GM06990 (cell line): ENCODE results near the gene LRRC10B.

Experiments used
- DNase-seq: peaks from one replicate; pipeline ENCODE4 v3.0.0-alpha.2; 2011; ENCODE audit not compliant: insufficient read length; ENCODE audit errors: extremely low read depth
- H3K27me3 ChIP-seq: replicated peaks from 2 replicates; pipeline ENCODE4 v1.6.0; 2011; ENCODE audit warnings: low read length; ENCODE audit not compliant: control insufficient read depth, insufficient read depth
- H3K36me3 ChIP-seq: 2 replicates; pipeline ENCODE4 v1.5.1; 2011; ENCODE audit warnings: low read length; ENCODE audit not compliant: control insufficient read depth, insufficient read depth
- H3K4me3 ChIP-seq: replicated peaks from 2 replicates; pipeline ENCODE4 v1.5.1; 2011; ENCODE audit warnings: low read depth, mild to moderate bottlenecking, control low read depth, low read length
- TF ChIP-seq, protein P1 (sequence below): IDR thresholded peaks from 2 replicates; pipeline ENCODE4 v1.5.1; 2011; ENCODE audit warnings: low read length, control low read depth, mild to moderate bottlenecking, inconsistent platforms; ENCODE audit not compliant: insufficient read depth, poor library complexity, severe bottlenecking

The LRRC10B gene

DNA sequence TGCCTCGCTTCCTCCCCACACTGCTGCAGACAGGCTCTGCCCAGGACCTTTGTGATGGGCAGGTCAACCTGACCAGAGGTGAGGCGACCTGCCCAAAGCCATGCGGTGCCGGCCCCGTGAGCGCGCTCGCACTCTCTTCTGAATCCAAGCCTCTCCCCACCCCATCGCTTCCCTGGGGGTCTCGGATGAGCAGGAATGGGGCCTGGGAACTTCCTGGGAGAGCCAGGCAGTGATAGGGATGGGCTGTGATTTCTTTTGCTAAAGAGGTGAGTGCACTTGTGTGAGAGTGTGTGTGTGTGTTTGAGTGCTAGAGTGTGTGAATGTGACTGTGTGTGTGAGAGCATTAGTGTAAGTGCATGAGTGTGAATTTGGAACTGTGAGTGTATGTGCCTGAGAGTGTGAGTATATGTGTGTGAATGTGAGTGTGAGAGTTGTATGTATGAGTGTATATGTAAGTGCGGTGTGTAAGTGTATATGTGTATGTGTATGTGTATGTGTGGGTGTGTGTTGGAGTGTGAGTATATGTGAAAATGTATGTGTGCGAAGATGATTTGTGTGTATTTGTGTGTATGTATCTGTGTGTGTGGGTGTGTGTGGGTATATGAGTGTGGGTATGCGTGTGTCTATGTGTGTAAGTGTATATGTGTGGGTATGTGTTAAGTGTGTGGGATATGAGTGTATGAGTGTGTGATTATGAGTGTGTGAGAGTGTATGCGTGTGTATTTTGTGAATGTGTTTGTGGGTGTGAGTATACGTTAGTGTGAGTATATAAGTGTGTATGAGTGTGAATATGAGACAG lies 11.7 kb upstream of the LRRC10B start:
- Histone ChIP-seq H3K4me3 (no peak overlapping the region), H3K36me3 (no peaks in the 10 kb centered on the region), H3K27me3 (no peaks in the 10 kb centered on the region)
- TF ChIP-seq, protein P1, sequence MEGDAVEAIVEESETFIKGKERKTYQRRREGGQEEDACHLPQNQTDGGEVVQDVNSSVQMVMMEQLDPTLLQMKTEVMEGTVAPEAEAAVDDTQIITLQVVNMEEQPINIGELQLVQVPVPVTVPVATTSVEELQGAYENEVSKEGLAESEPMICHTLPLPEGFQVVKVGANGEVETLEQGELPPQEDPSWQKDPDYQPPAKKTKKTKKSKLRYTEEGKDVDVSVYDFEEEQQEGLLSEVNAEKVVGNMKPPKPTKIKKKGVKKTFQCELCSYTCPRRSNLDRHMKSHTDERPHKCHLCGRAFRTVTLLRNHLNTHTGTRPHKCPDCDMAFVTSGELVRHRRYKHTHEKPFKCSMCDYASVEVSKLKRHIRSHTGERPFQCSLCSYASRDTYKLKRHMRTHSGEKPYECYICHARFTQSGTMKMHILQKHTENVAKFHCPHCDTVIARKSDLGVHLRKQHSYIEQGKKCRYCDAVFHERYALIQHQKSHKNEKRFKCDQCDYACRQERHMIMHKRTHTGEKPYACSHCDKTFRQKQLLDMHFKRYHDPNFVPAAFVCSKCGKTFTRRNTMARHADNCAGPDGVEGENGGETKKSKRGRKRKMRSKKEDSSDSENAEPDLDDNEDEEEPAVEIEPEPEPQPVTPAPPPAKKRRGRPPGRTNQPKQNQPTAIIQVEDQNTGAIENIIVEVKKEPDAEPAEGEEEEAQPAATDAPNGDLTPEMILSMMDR: no peak
- no peak for DNase-seq

DNA sequence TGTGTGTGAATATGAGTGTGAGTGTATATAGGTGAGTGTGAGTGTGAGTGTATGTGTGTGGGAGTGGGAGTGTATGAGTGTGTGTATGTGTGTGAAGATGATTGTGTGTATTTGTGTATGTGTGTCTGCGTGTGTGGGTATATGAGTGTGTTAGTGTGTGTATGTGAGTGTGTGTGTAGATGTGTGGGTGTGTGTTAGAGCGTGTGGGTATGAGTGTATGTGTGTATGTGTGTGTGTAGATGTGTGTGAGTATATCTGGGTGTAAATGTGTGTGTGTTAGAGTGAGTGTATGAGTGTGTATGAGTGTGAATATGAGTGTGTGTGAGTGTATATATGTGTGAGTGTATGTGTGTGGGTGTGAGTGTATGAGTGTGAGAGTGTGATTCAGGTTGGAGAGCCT lies 11.1 kb upstream of the LRRC10B start:
- Histone ChIP-seq H3K4me3 (no peak overlapping the region), H3K27me3 (no peaks in the 10 kb centered on the region), H3K36me3 (no peaks in the 10 kb centered on the region)
- DNase-seq: no peak
- TF ChIP-seq, protein P1: no peak

DNA sequence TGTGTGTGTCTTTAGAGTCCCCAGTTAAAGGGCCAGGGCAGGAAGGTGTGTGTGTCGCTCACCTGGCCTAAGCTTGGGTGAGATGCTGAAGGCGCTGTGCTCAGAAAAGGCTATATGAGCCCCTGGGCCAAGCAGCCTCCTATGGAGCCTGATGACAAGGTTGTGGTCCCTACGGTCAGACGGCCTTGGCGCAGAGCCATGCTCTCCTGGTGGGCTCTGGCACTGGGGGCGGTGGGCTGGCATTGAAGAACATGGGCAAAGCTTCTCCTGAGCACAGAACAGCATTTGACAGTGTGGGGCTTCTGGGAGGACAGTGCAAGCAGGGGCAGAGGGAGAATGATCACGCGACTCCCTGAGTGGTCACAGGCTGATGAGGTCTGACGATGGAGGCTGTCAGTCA lies 10.7 kb upstream of the LRRC10B start:
- TF ChIP-seq, protein P1: no peak
- no peak for DNase-seq
- Histone ChIP-seq H3K4me3 (no peak overlapping the region), H3K36me3 (no peaks in the 10 kb centered on the region), H3K27me3 (no peaks in the 10 kb centered on the region)

DNA sequence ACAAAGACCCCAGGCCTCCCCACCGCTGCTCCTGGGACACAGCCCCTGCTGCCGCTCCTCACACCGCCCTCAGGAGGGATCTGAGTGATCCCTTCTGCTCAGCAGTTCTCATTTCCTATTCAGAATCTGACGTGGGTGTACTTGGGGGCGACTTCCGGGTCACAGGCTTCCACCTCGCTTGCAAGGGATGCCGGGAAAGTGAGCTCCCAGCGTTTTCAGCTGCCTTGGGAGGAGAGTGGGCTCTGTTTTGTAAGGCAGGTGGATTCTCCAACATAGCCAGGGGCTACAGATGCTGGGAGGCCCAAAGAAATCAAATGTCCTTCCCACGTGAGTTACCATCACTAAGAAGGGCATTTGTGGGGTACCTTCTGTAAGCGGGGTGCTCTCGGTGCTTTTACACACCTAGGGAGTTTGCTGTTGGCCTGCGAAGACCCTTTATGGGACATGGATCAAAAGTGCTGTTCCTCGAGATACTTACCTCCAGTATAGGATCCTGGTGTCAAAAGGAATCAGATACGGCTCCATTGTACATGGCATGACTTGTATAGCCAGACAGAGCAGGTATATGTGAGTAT lies 9.7 kb upstream of the LRRC10B start:
- no peak for DNase-seq
- no peaks in the 10 kb centered on the region for H3K36me3 ChIP-seq
- no peak overlapping the region for H3K4me3 ChIP-seq
- no peaks in the 10 kb centered on the region for H3K27me3 ChIP-seq
- TF ChIP-seq, protein P1: no peak

DNA sequence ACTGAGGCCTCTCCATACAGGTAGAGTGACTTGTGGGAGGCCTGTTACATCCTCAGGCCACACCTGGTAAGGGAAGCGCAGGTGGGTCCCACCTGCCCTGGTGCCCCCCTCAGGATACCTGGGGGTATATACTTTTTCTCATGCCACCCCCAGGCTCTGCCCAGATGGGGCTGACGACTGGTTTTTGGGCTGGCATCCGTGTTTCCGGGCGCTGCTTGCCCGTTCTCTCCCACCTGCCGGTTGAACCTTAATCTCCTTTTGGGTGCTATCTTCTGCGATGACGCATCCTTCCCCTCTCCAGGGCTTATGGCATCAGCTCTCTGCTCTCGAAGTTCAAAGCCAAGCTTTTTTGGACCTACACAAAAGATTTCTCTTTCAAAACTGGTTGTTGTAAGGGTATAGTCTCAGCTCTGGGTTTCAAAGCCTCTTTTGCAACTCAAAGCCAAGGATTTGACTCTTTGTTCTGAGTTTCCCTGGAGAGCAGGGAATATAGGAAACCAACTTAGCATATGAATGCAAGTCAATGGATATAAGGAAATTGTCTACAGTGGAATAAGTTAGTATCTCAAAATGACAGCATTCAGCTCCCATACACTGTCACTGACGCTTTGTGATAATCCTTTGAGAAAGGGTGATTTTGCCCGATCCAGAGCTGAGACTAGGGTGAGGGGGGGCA lies 8.6 kb upstream of the LRRC10B start:
- Histone ChIP-seq H3K4me3 (no peak overlapping the region), H3K36me3 (no peaks in the 10 kb centered on the region), H3K27me3 (no peaks in the 10 kb centered on the region)
- TF ChIP-seq, protein P1: no peak
- no peak for DNase-seq
